ENCODE measurements around the gene TRPM6. TPM values are rescaled to one million over a fixed set of nuclear protein-coding genes. Genes with fewer than 3 reads are reported as not detected.
A peak's percentile ranks its signal among the peaks of the same experiment; 100 is the strongest.

TRPM6 gene, protein sequence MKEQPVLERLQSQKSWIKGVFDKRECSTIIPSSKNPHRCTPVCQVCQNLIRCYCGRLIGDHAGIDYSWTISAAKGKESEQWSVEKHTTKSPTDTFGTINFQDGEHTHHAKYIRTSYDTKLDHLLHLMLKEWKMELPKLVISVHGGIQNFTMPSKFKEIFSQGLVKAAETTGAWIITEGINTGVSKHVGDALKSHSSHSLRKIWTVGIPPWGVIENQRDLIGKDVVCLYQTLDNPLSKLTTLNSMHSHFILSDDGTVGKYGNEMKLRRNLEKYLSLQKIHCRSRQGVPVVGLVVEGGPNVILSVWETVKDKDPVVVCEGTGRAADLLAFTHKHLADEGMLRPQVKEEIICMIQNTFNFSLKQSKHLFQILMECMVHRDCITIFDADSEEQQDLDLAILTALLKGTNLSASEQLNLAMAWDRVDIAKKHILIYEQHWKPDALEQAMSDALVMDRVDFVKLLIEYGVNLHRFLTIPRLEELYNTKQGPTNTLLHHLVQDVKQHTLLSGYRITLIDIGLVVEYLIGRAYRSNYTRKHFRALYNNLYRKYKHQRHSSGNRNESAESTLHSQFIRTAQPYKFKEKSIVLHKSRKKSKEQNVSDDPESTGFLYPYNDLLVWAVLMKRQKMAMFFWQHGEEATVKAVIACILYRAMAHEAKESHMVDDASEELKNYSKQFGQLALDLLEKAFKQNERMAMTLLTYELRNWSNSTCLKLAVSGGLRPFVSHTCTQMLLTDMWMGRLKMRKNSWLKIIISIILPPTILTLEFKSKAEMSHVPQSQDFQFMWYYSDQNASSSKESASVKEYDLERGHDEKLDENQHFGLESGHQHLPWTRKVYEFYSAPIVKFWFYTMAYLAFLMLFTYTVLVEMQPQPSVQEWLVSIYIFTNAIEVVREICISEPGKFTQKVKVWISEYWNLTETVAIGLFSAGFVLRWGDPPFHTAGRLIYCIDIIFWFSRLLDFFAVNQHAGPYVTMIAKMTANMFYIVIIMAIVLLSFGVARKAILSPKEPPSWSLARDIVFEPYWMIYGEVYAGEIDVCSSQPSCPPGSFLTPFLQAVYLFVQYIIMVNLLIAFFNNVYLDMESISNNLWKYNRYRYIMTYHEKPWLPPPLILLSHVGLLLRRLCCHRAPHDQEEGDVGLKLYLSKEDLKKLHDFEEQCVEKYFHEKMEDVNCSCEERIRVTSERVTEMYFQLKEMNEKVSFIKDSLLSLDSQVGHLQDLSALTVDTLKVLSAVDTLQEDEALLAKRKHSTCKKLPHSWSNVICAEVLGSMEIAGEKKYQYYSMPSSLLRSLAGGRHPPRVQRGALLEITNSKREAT (N-terminal part only)
- 0.10 and 0.20 TPM in 2 replicates for total RNA-seq
- long read RNA-seq = 0 reads

DNA sequence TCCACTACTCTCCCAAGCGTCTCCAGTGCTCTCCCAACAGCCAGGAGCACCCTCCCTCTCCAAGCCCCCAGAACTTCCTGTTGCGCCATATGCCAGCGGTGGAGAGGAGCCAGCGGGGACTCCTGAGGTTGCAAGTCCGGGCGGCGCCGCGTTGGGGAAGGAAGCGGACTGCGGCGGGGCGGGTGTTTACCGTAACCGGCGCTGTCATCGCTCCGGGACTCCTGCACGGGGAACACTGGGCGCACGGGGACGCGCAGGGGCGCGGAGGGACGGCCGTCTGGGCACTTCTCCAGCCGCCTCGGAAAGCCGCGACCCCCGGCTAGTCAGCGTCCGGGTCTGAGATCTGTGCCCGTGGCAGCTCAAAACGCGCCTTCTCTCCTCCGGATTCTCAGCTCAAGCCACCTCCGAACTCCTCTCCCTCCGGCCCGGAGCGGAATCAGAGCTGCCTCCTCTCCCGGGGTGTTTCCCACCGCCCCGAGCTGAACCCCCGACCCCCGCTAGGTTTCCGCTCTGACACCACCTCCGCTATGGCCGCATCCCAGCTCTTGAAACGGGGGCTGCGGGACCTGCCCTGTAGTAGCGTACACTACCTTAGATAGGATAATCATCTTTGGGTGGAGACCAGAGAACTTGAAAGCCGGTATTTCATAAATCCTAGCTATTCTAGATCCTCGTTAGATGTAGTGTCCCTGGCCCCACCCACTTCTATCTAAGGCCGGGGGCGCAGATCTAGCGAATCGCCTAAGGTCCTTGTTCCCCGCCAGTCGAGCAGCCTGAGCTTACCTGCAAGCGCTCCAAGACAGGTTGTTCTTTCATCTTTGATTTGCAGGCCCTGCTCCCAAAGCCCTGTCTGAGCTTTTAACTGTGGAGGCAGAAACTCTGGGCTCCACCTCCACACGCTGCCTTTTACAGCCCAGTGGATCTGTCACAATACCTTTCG, at the start of gene TRPM6:
Gene TRPM6 (minus strand): TSS at position 881 of the 940 bp plus-strand sequence. CDS start 65 bp downstream, at position 816.
- H3K27ac Mint-ChIP-seq = peak within 1 kb of the TSS; percentile 67
- peak within 1 kb of the TSS; percentile 91 for H3K4me3 Mint-ChIP-seq (ENCODE audit: low read depth)

DNA sequence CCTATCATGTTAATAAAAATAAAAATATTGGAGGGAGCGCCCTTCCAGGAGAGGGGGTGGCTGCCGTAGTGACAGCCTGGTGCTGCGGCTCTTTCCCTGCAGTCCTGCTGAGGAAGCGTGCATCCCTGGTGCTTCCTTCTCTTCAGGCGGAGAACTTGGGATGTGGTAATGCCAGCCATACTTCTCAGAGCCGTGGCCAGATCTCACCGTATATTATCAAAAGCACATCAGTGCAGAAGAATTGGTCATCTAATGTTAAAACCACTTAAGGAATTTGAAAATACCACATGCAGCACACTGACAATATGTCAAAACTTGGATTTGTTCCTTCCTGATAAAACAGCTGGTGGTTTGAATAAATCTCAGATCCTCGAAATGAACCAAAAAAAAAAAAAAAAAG, 47.3 kb upstream of the TRPM6 start:
- DNase-seq (ENCODE audit: low spot score, unreplicated experiment) = no peak
- Mint-ChIP-seq H3K4me1 (ENCODE audit: low read depth) (no peaks in the 10 kb centered on the region), H3K4me3 (ENCODE audit: low read depth) (no peak overlapping the region), H3K27ac (no peak overlapping the region), H3K36me3 (ENCODE audit: insufficient read depth) (no peaks in the 10 kb centered on the region), H3K9me3 (ENCODE audit: low read depth) (peaks cover 17% of the 10 kb centered on the region), H3K27me3 (no peaks in the 10 kb centered on the region)
- TF ChIP-seq, protein P1, sequence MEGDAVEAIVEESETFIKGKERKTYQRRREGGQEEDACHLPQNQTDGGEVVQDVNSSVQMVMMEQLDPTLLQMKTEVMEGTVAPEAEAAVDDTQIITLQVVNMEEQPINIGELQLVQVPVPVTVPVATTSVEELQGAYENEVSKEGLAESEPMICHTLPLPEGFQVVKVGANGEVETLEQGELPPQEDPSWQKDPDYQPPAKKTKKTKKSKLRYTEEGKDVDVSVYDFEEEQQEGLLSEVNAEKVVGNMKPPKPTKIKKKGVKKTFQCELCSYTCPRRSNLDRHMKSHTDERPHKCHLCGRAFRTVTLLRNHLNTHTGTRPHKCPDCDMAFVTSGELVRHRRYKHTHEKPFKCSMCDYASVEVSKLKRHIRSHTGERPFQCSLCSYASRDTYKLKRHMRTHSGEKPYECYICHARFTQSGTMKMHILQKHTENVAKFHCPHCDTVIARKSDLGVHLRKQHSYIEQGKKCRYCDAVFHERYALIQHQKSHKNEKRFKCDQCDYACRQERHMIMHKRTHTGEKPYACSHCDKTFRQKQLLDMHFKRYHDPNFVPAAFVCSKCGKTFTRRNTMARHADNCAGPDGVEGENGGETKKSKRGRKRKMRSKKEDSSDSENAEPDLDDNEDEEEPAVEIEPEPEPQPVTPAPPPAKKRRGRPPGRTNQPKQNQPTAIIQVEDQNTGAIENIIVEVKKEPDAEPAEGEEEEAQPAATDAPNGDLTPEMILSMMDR (IDR thresholded peaks at IDR 0.05; ENCODE audit: unreplicated experiment) = no peak

More for the DNA sequence above, at the start of gene TRPM6:
- DNase-seq (ENCODE audit: low spot score, unreplicated experiment) = peak; percentile 52
- H3K9me3 Mint-ChIP-seq (ENCODE audit: low read depth) = no peaks in the 10 kb centered on the region
- no peaks in the 10 kb centered on the region for H3K4me1 Mint-ChIP-seq (ENCODE audit: low read depth)
- TF ChIP-seq, protein P1 (IDR thresholded peaks at IDR 0.05; ENCODE audit: unreplicated experiment) = no peak
- H3K27me3 Mint-ChIP-seq = peaks cover 37% of the 10 kb centered on the region
- H3K36me3 Mint-ChIP-seq (ENCODE audit: insufficient read depth) = no peaks in the 10 kb centered on the region

GRCh38 chr9:74921737-74922136, 34.0 kb upstream of the TRPM6 start:
- H3K27me3 Mint-ChIP-seq = no peaks in the 10 kb centered on the region
- H3K9me3 Mint-ChIP-seq (ENCODE audit: low read depth) = no peaks in the 10 kb centered on the region
- H3K4me1 Mint-ChIP-seq (ENCODE audit: low read depth) = no peaks in the 10 kb centered on the region
- no peak overlapping the region for H3K4me3 Mint-ChIP-seq (ENCODE audit: low read depth)
- peak overlapping the region; percentile 29 for H3K27ac Mint-ChIP-seq
- no peaks in the 10 kb centered on the region for H3K36me3 Mint-ChIP-seq (ENCODE audit: insufficient read depth)
- TF ChIP-seq, protein P1 (IDR thresholded peaks at IDR 0.05; ENCODE audit: unreplicated experiment) = no peak
- no peak for DNase-seq (ENCODE audit: low spot score, unreplicated experiment)

GRCh38 chr9:74920944-74921626, 33.4 kb upstream of the TRPM6 start:
- Mint-ChIP-seq H3K9me3 (ENCODE audit: low read depth) (no peaks in the 10 kb centered on the region), H3K36me3 (ENCODE audit: insufficient read depth) (no peaks in the 10 kb centered on the region), H3K27me3 (no peaks in the 10 kb centered on the region), H3K4me3 (ENCODE audit: low read depth) (no peak overlapping the region), H3K27ac (peak overlapping the region; percentile 29), H3K4me1 (ENCODE audit: low read depth) (no peaks in the 10 kb centered on the region)
- TF ChIP-seq, protein P1 (IDR thresholded peaks at IDR 0.05; ENCODE audit: unreplicated experiment) = no peak
- no peak for DNase-seq (ENCODE audit: low spot score, unreplicated experiment)
